NCI-H2227 treated with DMSO at 0.1 percent for 48 hours (cell line): ENCODE measurements around the gene RAP1A.
A peak's percentile ranks its signal among the peaks of the same experiment; 100 is the strongest.
"Not testable (repeated sequence)": the region's sequence is repeated elsewhere in the genome, so short reads cannot be mapped to it uniquely, and the experiment has no call there.

Experiments used
- DNase-seq: peaks from one replicate; lab custom pipeline; 2025; lab: John Stamatoyannopoulos, UW

RAP1A gene

DNA sequence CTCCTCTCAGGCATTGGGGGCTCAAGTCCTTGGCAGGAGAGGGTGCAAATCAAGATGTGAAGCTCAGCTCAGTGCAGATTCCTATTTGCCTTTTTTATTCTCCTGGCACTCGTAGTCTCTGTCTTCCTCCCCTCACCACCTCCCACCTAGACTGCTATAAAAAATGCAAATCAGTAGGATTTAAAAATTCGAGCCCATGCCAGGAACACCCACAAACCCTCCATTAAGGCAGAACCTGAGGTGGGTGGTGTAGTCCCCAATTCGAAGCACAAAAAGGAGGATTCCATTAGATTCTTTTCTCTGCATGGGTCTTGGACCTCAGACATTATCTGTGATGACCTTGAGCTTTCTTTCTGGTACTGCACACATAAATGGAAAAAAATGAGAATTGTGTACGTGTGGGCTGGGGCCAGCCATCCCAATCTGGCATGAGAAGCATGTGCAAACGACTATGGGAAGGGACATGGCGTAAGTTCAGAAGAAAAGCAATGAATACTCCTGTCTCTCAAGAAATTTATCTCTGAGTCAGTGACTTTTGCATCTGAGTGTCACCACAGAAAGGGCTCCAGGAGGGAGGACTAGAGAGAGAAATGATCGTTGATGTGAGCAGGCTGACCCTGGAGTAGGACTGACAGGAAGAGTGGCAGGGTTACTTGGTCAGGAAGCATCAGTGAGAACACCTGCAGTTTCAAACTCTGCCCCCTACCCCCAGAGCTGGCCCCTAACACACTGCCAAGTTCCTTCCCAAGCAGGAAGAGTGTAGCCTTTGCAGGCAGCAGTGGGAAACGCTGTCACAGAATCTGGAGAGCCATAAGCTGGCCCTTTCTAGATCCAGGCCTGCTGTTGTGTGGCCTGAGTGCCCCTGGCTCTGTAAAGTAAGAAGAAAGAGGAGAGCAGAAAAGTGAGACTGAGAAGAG is 117.9 kb downstream of the RAP1A start:
- no peak for DNase-seq

DNA sequence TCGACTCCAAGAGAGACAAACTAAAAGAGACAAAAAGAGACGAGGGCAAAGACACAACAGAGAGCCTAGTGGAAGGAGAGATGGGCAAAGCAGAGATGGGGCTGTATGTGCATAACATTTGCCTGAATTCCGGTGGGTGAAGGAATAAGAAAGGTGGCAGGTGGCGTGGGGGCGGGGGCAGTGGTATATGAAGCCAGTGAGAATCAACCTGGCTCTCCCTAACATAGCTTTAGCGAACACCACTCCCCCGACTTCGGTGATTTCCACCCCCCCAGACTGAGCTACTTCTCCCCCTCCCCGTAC is 118.5 kb downstream of the RAP1A start:
- DNase-seq = no peak

- DNase-seq = peak; percentile 57
Observed at GRCh38 chr1:111738436-111739193, 119.0 kb downstream of the RAP1A start.

- peak; percentile 88 for DNase-seq
Observed at GRCh38 chr1:111739194-111739924, 119.8 kb downstream of the RAP1A start, which contains the start of gene INKA2. TSS of gene INKA2 (minus strand) at chr1:111739395. CDS start at chr1:111739242, 153 bp downstream.

- no peak for DNase-seq
Observed at GRCh38 chr1:111739925-111740765, 120.6 kb downstream of the RAP1A start.

GRCh38 chr1:111742292-111742691 is 122.7 kb downstream of the RAP1A start:
- DNase-seq = not testable (repeated sequence)

- DNase-seq = no peak
Observed at GRCh38 chr1:111742938-111743549, 123.5 kb downstream of the RAP1A start.

DNA sequence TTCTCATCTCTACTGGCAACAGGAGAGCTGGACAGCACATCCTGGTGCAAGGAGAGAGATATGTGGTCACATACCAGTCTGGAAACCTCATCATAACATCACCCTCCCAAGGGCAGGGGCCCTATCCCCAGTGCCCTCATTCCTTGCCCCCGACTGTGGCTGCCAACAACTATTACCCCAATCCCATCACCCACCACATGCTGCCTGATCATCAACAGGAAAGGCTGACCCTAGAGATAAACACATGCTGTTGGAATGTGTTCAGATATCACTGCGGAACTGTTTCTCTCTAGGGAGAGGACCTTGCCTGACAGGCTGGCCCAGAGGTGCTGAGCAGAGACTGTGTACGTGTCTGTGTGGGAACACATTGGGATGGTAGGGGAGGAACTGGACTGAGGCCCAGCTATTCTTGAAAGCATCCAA is 124.1 kb downstream of the RAP1A start:
- no peak for DNase-seq

DNA sequence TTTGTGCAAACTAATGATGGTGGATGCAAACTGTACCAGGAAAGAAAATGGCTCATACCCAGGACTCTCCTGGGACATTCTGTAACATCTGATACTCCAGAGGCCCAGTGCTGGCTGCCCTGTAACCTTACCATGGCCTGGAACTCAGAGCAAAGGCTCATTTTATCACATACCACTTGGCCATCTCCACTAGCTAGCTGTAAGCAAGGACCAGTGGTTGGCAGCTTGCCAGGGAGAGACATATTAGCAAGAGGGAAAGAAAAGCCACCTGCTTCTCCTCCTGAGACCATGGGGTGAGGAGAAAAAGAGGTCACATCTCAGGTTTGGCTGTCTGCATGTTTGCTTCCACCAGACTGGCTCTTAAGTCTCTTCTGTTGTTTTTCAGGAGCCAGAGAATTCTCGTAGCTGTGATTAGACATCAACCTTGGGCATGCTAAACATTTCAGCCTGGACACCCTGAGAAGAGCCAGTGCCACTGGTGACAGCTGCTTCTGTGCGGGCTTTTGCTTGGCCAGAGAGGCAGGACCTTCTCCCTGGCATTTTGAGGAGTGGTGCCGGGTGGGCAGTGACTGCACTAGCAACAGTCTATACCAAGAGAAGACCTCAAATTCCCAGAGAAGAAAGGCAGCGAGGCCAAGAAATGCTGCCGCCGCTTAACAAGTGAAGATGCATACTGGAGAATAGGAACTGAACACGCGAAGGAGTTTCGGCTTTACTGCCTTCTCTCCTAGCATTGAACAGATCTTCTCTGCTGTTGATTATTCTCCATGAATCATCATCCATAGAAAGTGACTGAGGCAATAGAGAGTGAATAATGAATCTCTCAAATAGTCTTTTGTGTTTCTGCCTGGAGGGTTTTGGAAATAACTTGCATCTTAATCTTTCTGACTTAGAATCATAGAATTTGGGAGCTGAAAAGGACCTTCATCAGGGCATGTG is 126.4 kb downstream of the RAP1A start:
- peak; percentile 6 for DNase-seq

DNA sequence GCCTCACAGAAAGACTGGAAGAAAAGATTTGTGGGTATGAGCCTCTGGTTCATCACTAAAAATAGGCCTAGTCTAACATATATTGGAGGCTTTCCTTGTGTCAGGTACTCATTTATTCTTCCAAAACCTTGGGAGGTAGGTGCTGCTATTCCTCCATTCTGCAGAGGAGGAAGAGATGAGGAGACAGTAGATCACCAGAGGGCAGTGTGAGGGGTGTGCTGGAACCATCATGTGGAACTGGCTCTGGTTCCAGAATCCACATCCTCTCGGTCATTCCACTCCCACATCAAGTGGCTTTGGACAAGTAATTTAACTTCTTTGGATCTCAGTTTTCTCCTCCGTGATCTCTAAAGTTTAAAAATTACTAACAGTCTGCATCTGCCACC is 127.0 kb downstream of the RAP1A start:
- no peak for DNase-seq

- peak; percentile 23 for DNase-seq
Observed at GRCh38 chr1:111747282-111747734, 127.7 kb downstream of the RAP1A start.

DNA sequence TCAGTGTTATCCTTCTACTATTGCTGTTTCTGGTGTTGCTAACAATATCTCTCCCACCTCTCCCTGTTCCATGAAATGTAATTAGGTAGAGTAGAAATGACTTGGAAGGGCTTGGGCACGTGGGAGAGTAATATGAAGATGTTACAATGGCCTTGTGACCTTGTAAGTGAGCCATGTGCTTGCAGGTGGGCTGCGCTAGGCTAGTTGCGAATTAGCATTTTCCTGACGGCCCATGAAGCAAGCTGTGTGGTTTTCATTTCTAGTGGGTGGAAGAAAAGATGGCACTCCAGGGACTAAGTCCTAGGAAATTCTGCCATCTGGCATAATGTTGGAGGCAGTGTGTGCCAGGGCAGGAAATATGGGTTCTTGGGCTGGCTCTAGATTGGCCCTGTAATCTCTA is 128.4 kb downstream of the RAP1A start:
- no peak for DNase-seq

DNA sequence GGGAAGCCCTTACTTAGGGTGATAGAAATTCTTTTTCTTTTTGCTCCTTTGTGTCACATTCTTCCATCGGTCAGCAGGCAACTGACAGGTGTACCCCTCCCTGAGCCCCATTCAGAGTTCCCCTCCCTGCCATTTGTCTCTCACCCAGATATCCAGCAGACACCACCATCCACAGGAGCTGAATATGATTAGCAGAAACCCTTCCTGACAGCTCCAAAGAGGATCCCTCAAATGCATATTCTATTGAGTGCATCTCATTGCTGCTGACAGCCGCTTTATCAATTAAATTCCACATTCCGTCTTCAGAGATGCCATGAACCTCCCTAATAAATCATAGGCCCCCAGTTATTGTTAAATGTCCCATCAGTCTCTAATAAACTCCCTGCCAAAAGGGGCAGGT is 130.0 kb downstream of the RAP1A start:
- no peak for DNase-seq

GRCh38 chr1:111750856-111751255 is 131.3 kb downstream of the RAP1A start:
- DNase-seq = no peak

DNA sequence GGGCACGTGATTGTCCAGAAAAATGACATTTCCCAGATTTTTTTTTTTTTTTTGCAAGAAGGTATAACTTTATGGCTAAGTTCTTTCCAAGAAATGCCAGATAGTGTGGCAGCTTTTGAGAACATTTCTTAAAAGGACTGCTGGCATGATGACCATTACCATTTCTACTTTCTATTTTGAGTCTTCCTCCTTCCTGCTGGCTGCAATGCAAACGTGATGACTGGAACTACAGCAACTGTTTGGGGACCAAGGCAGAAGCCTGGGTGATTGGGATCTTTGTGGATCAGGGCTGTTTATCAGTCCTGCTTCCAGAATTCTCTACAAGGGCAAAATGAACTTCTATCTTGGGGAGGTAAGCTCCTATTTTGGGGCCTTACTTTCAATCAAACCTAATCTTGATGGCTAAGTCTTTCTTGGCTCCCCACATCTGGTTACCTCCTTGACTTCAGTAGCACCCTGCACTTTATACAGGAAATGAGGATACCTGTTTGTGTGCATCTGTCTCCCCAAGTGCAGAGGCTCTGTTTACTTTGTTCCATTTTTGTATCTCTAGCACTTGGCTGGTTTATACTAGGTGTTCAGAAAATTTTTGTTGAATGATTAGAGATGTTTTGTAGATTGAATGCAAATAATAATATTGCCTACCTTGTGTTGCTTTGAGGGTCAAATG is 132.5 kb downstream of the RAP1A start:
- no peak for DNase-seq

DNA sequence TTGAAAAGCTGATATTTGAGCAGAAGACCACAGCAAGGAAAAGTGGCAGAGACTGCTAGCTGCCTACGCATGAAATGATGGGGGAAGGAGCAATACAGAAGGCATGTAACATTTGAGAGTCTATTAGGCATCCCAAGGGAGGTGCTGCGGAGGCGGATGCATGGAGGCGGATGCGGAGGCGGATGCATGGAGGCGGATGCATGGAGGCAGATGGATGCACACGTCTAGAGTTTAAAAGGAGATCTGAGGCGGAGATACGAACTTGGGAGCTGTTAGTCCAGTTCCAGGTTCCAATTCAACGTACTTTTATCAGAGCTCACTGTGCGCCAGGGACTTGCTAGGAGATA is 135.4 kb downstream of the RAP1A start:
- DNase-seq = peak; percentile 57

DNA sequence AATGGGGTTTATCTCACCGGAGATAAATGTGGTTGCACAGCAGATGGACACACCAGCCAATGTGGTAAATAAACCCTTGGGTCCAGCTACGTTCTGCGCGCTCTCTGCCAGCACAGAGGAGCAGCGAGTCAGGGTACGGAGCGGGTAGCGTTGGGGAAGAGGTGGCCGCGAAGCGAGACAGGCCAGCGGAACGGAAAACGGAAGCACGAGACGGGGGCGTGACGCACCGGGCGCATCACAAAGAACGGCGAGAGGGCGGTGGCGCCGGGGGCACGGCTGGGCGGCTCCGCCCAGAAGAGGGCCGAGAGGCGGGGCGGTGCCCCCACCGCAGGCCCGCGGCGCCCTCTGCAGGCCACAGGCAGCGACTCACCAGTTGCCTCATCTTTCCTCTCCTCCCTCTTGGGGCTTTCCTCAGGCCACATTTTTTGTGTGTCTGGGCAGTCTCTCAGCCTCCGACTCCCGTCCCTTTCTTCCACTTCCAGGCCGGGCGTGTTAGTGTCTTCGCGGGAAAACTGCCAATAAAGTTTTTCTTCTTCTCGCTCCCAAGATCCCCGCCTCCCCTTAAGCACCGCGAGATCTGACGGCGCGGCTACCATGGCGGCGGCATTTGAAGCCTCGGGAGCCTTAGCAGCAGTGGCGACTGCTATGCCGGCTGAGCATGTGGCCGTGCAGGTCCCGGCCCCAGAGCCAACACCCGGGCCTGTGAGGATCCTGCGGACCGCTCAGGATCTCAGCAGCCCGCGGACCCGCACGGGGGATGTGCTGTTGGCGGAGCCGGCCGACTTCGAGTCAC is 135.9 kb downstream of the RAP1A start, which contains the start of gene DDX20:
TSS of gene DDX20 (plus strand) at position 571 of the 793 bp plus-strand sequence. CDS start at position 595, 24 bp downstream.
- peak; percentile 96 for DNase-seq

- DNase-seq = no peak
Observed at GRCh38 chr1:111756124-111756513, 136.5 kb downstream of the RAP1A start.
